Smooth muscle cell (in vitro differentiated cells): ENCODE results near the gene NPR2. TPM values are rescaled to one million over a fixed set of nuclear protein-coding genes. Genes with fewer than 3 reads are reported as not detected.

Experiments used
- DNase-seq: peaks from one replicate; lab custom pipeline; 2025; ENCODE audit not compliant: unreplicated experiment; lab: John Stamatoyannopoulos, UW
- H2AFZ ChIP-seq: fragments of 200-600 bp; sonication (generic); 2 replicates; pipeline ENCODE4 v1.6.0; 2016; ENCODE audit warnings: antibody characterized with exemption, low read depth, mild to moderate bottlenecking
- H3F3A ChIP-seq: fragments of 200-600 bp; sonication (generic); 2 replicates; pipeline ENCODE4 v1.6.0; 2017; ENCODE audit warnings: antibody characterized with exemption, low read depth
- H3K27ac ChIP-seq: fragments of 200-600 bp; sonication (generic); 2 replicates; pipeline ENCODE4 v1.5.1; 2016; ENCODE audit warnings: low read depth, mild to moderate bottlenecking
- H3K27me3 ChIP-seq: fragments of 200-600 bp; sonication (generic); 2 replicates; pipeline ENCODE4 v1.6.1; 2016; ENCODE audit warnings: low read depth, mild to moderate bottlenecking
- H3K36me3 ChIP-seq: fragments of 200-600 bp; sonication (generic); 2 replicates; pipeline ENCODE4 v1.5.1; 2016; ENCODE audit warnings: low read depth
- H3K4me1 ChIP-seq: fragments of 200-600 bp; sonication (generic); 2 replicates; pipeline ENCODE4 v1.5.1; 2016; ENCODE audit warnings: low read depth
- H3K4me2 ChIP-seq: fragments of 200-600 bp; sonication (generic); 2 replicates; pipeline ENCODE4 v1.6.0; 2016; ENCODE audit warnings: mild to moderate bottlenecking
- H3K4me3 ChIP-seq: fragments of 200-600 bp; sonication (generic); 2 replicates; pipeline ENCODE4 v1.5.1; 2016; ENCODE audit warnings: mild to moderate bottlenecking
- H3K79me2 ChIP-seq: fragments of 200-600 bp; sonication (generic); 2 replicates; pipeline ENCODE4 v1.6.0; 2016; ENCODE audit warnings: low read depth, mild to moderate bottlenecking
- H3K9ac ChIP-seq: fragments of 200-600 bp; sonication (generic); 2 replicates; pipeline ENCODE4 v1.6.0; 2016; ENCODE audit warnings: low read depth
- H3K9me3 ChIP-seq: fragments of 200-600 bp; sonication (generic); replicated peaks from 2 replicates; pipeline ENCODE4 v1.5.1; 2016; ENCODE audit warnings: low read depth
- H4K20me1 ChIP-seq: fragments of 200-600 bp; sonication (generic); 2 replicates; pipeline ENCODE4 v1.6.0; 2016; ENCODE audit warnings: low read depth
- CTCF ChIP-seq: fragments of 200-600 bp; sonication (generic); IDR thresholded peaks from 2 replicates; pipeline ENCODE4 v1.5.1; 2017; ENCODE audit warnings: borderline replicate concordance, mild to moderate bottlenecking, antibody characterized with exemption; ENCODE audit not compliant: insufficient read depth, poor library complexity, severe bottlenecking
- WGBS: methylation state at CpG from one replicate; pipeline ENCODE4 v1.1.7; 2016; ENCODE audit warnings: low lambda C conversion rate; 5-methylcytosine and 5-hydroxymethylcytosine counted together
- polyA plus RNA-seq: library from polyadenylated mRNA; unstranded; fragments of >200 nt; fragmentation: Nextera tagmentation; extraction: Ambion mirVana; gene quantifications from 2 replicates; pipeline ENCODE4 v1.2.1, GENCODE V29; 2016
- total RNA-seq: library from RNA; depleted of rRNA; stranded (reverse); fragments of >200 nt; gene quantifications from 2 replicates; pipeline ENCODE4 v1.2.3, GENCODE V29; 2014

Gene NPR2
- 19.4 and 24.8 TPM in 2 replicates for total RNA-seq
- 16.4 and 20.1 TPM in 2 replicates for polyA plus RNA-seq

GRCh38 chr9:35791297-35791921 lies at the start of gene NPR2:
NPR2 (plus strand) TSS chr9:35791591; CDS start chr9:35792409, 818 bp downstream.
- no peak for TF ChIP-seq CTCF
- Histone ChIP-seq H3K36me3 (no peaks in the 10 kb centered on the region), H2AFZ (peak within 1 kb of the TSS; percentile 87), H3K79me2 (no peaks in the 10 kb centered on the region), H3K27ac (no peak within 1 kb of the TSS), H3K4me3 (peak within 1 kb of the TSS; percentile 57), H3K4me2 (peak within 1 kb of the TSS; percentile 91), H3K9ac (peak within 1 kb of the TSS; percentile 47), H3K9me3 (no peaks in the 10 kb centered on the region), H3K4me1 (peaks cover 12% of the 10 kb centered on the region), H3K27me3 (no peaks in the 10 kb centered on the region), H3F3A (no peaks in the 10 kb centered on the region), H4K20me1 (no peaks in the 10 kb centered on the region)
- WGBS: 2% methylated on average over 29 of the region's 64 CpGs
- peak; percentile 27 for DNase-seq

- no peak for TF ChIP-seq CTCF
- H3K4me1 ChIP-seq: peaks cover 8% of the 10 kb centered on the region
- no peak overlapping the region for H3K4me3 ChIP-seq
- H3K4me2 ChIP-seq: no peak overlapping the region
- no peak overlapping the region for H3K27ac ChIP-seq
- H3K9ac ChIP-seq: no peak overlapping the region
- no peak overlapping the region for H2AFZ ChIP-seq
- H3K79me2 ChIP-seq: peaks cover 43% of the 10 kb centered on the region
- H3K27me3 ChIP-seq: no peaks in the 10 kb centered on the region
- no peaks in the 10 kb centered on the region for H3K36me3 ChIP-seq
- DNase-seq: no peak
- WGBS: 89% methylated on average over 7 of the region's 7 CpGs
- no peaks in the 10 kb centered on the region for H3K9me3 ChIP-seq
- peaks cover 8% of the 10 kb centered on the region for H3F3A ChIP-seq
- H4K20me1 ChIP-seq: peaks cover 47% of the 10 kb centered on the region
These were observed 49.7 kb upstream of the NPR2 start for GRCh38 chr9:35741740-35742139.

- 85% methylated on average over 2 of the region's 2 CpGs for WGBS
- Histone ChIP-seq H3K36me3 (no peaks in the 10 kb centered on the region), H3F3A (peaks cover 2% of the 10 kb centered on the region), H4K20me1 (peaks cover 64% of the 10 kb centered on the region), H3K4me1 (peaks cover 24% of the 10 kb centered on the region), H3K4me2 (no peak overlapping the region), H3K4me3 (no peak overlapping the region), H3K27ac (no peak overlapping the region), H3K79me2 (peaks cover 61% of the 10 kb centered on the region), H2AFZ (no peak overlapping the region), H3K9me3 (no peaks in the 10 kb centered on the region), H3K27me3 (no peaks in the 10 kb centered on the region), H3K9ac (no peak overlapping the region)
- no peak for TF ChIP-seq CTCF
- DNase-seq: no peak
These were observed 47.9 kb upstream of the NPR2 start for GRCh38 chr9:35743452-35743851.
